ENCODE data around the gene LRRC70. TPM values are rescaled to one million over a fixed set of nuclear protein-coding genes. Genes with fewer than 3 reads are reported as not detected.

Gene LRRC70
- total and polyA plus RNA-seq, 2 of the 8 experiments (the other 6 are each of a cell fraction or from before 2014, with no cell fraction given) = 0.62 to 0.67 TPM

- TF ChIP-seq SP1 (IDR thresholded peaks at IDR 0.05; ENCODE audit: low read depth, low read length) (no peak), FOSL1 (IDR thresholded peaks at IDR 0.05; ENCODE audit: insufficient read depth, low read depth, low read length) (no peak), ZNF274 (IDR thresholded peaks at IDR 0.05; ENCODE audit: borderline replicate concordance, extremely low read depth, low read length) (no peak)
Observed at GRCh38 chr5:62585306-62585705, 6.7 kb downstream of the LRRC70 start (continued).
